C1 segment of cervical spinal cord (tissue), 14 donors: ENCODE results near the gene HSPA1B.
A peak's percentile ranks its signal among the peaks of the same experiment; 100 is the strongest.
"Not testable (repeated sequence)": the region's sequence is repeated elsewhere in the genome, so short reads cannot be mapped to it uniquely, and the experiment has no call there.

ENCODE experiments used
- DNase-seq, 14 donors: peaks; one replicate each; lab custom pipeline; 2025; lab: John Stamatoyannopoulos, UW

Gene HSPA1B

DNA sequence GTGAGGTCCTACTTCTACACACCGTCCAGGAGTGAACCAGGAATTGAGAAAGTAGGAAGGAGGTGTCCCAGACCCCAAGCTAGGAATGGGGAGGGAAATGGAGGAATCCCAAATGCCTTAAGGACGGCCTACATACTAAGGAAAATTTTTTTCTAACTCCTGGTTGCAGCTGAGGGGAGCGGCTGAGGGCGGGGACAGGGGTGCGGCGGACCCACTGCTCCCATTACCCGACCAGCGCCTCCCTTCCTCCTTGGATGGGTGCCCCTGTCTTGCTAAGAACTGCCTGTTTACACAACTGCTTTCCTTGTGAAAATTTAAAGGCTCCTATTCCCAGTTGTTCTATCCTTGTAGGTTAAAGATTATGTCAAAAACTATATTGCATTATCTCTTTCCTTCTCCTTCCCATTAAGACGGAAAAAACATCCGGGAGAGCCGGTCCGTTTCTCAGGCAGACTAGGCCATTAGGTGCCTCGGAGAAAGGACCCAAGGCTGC lies 699 bp upstream of the HSPA1B start:
- peak in 10 of 14 donors; percentile 27 to 83 (median 76) for DNase-seq

DNA sequence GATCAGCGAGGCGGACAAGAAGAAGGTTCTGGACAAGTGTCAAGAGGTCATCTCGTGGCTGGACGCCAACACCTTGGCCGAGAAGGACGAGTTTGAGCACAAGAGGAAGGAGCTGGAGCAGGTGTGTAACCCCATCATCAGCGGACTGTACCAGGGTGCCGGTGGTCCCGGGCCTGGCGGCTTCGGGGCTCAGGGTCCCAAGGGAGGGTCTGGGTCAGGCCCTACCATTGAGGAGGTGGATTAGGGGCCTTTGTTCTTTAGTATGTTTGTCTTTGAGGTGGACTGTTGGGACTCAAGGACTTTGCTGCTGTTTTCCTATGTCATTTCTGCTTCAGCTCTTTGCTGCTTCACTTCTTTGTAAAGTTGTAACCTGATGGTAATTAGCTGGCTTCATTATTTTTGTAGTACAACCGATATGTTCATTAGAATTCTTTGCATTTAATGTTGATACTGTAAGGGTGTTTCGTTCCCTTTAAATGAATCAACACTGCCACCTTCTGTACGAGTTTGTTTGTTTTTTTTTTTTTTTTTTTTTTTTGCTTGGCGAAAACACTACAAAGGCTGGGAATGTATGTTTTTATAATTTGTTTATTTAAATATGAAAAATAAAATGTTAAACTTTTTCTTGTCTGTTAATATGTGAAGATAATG lies 2.2 kb downstream of the HSPA1B start:
- DNase-seq: peak in 9 of 14 donors; percentile 11 to 58 (median 34)

DNA sequence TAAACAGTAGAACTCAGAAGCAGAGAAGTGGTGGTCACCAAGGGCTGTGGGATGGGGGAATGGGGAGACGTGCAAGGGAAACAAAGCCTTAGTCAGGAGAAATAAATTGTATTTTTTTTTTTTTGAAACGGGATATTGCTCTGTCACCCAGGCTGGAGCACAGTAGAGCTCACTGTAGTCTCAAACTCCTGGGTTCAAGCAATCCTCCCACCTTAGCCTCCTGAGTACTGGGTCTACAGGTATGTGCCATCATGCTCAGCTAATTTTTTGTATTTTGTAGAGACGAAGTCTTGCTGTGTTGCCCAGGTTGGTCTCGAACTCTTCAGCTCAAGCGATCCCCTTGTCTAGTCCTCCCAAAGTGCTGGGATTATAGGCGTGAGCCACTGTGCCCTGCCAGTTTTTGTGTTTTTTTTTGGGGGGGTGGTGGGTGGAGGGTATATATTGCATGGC lies 3.4 kb downstream of the HSPA1B start:
- peak in 1 of 14 donors; percentile 65 for DNase-seq

DNA sequence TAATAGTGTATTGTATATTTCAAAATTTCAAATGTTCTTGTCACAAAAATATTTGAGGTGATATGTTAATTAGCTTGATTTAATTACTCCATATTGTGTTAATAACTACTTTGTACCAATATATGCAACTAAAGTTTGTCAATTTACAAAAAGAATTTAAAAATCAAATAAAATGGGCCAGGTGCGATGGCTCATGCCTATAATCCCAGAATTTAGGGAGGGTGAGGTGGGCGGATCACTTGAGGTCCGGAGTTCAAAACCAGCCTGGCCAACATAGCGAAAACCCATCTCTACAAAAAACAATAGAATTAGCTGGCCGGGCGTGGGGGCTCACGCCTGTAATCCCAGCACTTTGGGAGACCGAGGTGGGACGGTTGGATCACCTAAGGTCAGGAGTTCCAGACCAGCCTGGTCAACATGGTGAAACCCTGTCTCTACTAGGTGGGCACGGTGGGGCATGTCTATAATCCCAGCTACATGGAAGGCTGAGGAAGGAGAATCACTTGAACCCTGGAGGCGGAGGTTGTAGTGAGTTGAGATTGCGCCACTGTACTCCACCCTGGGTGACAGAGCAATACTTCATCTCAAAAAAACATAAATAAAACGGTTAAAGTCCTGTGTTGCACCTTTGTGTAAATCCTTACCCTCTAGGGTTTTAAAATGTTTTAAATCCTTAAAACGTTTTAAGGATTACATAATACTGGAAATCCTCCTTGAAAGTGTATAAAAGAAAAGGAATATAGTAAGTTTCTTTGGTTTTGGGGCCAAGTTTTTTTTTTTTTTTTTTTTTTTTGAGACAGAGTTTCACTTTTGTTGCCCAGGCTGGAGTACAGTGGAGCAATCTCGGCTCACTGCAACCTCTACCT lies 4.0 kb downstream of the HSPA1B start:
- no peak for DNase-seq

DNA sequence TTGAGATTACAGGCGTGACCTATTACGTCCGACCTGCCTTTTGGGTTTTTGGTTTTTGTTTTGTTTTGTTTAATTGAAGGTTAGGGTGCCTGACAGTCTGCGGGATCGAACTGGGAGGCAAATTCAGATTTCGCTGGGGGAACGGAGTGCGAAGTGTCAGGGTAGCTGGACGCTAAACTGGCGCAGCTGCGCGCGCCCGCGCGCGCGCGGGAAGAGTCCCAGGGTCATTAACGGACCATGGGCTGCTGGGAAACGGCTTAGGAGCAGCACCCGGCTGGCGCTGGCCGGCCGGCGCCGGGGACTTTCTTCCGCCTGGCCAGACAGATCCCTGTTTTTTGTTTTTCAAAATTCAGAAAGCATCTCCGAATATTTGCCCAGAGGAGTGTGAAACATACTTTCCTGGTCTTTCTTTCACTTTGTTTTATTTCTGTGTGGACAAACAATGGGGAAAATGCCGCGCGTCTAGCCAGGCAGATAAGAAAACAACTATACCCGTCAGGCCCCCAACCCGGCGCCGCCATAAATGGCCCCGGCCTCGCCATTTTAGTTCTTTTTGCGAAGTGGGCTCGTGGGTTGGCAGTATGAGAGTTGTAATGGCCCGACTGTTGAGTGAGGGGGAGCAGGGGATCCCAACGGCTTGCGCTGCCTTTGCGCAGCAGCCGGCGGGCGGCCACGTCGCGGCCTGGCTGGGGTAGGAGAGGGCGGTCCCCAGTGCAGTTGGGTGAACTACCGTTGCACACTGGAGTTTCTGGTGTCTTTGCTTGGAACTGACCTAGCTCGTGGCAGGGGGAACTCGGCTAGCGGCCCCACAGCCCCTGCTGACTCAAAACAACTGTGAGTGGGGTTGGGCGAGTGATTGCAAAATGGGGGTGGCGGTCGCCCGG lies 7.1 kb downstream of the HSPA1B start:
- DNase-seq: peak; percentile 42 to 94 (median 87)

DNA sequence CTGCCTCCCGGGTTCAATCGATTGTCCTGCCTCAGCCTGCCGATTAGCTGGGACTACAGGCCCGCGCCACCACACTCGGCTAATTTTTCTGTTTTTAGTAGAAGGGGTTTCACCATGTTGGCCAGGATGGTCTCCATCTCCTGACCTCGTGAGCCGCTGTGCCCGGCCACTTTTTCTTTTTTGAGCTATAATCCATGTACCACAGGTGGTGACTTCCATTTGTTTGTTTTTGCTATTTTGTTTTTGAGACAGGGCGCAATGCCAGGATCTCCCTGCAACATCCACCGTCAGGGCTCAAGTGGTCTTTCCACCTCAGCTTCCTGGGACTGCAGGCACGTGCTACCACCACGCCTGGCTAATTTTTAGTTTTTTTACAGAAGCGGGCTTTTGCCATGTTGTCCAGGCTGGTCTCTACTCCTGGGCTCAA lies 8.5 kb downstream of the HSPA1B start:
- no peak for DNase-seq

DNA sequence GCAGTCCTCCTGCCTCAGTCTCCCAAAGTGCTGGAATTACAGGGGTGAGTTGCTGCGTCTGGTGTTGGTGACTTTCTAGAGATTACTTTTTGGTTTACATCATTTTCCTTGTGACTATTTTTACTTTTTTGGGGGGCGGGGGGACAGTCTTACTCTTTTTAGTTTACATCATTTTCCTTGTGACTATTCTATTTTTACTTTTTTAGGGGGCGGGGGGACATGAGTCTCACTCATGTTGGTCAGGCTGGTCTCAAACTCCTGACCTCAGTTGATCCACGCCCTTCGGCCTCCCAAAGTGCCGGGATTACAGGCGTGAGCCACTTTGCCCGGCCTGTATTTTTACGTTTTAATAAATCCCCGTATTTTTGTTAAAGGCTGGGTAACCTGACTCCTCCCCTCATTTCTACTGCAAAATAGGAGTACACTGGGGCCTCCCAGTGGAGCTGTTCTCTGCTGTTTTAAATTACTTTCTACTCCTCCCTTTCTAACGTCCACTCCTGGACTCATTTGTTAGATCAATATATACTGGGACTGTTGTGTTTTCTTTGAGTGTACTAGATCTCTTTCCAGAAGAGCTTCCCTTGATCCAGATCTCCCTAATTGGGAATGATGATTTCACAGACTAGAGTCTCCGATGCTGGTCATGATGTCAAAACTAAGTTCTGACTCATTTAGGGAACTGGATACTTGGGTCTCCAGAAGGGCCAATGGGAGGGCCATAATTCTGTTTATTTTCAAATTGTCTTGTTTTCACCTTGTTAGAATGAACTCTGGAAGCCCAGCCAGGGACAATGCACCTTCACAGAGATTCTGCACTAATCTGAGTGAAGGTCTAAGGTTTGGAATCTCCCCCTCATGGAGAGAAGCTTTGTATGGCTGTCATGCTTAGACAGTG lies 9.2 kb downstream of the HSPA1B start:
- no peak for DNase-seq

DNA sequence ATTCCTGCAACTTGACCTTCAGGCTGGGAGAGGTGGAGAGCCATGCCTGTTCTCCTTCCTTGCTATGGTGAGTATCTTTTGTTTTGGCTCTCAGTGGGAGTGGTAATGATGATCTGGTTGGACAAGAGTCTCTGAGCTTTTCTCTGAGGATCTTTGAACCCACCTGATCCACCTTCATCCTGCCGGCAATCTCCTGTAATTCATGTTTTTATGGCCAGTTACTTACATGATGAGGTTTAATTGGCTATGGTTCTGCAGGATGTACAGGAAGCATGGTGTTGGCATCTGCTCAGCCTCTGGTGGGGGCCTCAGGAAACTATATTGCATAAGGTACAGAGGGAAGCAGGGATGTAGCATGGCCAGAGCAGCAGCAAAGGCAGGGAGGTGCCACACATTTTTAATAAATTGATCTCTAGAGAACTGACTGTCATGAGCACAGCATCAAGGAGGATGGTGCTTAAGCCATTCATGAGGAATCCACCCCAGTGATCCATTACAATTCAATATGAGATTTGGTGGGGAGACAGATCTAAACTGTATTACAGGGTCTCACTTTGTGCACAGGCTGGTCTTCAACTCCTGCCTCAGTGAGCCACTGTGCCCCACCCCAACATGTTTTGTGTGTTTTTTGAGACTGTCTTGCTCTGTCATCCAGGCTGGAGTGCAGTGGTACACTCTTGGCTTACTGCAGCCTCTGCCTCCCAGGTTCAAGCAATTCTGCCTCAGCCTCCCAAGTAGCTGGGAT lies 10.0 kb downstream of the HSPA1B start:
- no peak for DNase-seq

DNA sequence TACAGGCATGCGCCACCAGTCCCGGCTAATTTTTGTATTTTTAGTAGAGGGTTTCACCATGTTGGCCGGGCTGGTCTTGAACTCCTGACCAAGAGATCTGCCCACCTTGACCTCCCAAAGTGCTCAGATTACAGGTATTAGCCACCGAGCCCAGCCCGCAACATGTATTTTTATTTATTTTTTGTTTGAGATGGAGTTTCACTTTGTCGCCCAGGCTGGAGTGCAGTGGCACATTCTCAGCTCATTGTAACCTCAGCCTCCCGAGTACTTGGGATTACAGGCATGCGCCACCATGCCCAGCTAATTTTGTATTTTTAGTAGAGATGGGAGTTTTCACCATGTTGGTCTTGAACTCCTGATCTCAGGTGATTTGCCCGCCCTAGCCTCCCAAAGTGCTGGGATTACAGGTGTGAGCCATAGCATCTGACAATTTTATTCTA lies 10.6 kb downstream of the HSPA1B start:
- not testable (repeated sequence) for DNase-seq

DNA sequence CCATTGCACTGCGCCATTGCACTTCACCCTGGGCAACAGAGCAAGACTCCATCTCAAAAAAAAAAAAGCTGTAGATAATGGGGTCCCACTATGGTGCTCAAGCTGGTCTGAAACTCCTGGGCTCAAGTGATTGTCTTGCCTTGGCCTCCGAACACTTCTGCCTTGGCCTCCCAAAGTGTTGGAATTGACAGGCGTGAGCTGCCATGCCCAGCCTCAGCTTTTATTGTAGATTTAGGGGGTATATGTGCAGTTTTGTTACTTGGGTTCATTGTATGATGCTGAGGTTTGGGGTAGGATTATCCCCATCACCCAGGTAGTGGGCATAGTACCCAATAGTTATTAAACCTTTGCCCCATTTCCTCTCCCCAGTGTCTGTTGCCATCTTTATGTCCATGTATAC lies 11.4 kb downstream of the HSPA1B start:
- no peak for DNase-seq

DNA sequence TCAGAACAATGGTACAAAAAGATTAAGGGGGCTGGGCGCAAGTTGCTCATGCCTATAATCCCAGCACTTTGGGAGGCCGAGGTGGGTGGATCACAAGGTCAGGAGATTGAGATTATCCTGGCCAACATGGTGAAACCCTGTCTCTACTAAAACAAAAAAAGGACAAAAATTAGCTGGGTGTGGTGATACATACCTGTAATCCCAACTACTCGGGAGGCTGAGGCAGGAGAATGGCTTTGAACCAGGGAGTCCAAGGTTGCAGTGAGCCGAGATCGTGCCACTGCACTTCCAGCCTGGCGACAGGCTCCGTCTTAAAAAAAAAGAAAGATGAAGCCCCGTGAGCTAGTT lies 12.2 kb downstream of the HSPA1B start:
- DNase-seq: not testable (repeated sequence)

DNA sequence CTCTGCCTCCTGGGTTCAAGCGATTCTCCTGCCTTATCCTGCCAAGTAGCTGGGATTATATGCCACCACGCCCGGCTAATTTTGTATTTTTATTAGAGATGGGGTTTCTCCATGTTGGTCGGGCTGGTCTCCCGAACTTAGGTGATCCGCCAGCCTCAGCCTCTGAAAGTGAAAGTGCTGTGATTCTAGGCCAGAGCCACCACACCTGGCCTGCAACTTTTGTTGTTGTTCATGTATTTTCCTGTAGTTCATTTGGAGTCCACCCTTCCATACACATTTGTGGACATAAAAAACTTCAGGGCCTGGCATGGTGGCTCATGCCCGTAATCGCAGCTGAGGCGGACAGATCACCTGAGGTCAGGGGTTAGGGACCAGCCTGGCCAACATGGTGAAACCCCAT lies 14.5 kb downstream of the HSPA1B start:
- DNase-seq: no peak

DNA sequence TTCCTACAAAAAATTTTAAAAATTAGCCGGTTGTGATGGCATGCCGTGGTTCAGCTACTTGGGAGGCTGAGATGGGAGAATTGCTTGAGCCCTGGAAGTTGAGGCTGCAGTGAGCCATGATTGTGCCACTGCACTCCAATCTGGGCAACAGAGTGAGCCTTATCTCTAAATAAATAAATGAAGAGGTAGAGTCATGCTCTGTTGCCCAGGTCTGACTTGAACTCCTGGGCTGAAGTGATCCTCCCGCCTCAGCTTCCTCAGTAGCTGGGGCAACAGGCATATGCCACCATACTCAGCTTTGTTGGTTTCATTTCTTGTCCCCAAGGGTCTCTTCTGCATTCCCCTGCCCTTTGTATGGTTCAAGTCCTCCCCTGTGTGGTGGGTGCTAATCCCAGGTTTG lies 17.0 kb downstream of the HSPA1B start:
- DNase-seq: no peak

DNA sequence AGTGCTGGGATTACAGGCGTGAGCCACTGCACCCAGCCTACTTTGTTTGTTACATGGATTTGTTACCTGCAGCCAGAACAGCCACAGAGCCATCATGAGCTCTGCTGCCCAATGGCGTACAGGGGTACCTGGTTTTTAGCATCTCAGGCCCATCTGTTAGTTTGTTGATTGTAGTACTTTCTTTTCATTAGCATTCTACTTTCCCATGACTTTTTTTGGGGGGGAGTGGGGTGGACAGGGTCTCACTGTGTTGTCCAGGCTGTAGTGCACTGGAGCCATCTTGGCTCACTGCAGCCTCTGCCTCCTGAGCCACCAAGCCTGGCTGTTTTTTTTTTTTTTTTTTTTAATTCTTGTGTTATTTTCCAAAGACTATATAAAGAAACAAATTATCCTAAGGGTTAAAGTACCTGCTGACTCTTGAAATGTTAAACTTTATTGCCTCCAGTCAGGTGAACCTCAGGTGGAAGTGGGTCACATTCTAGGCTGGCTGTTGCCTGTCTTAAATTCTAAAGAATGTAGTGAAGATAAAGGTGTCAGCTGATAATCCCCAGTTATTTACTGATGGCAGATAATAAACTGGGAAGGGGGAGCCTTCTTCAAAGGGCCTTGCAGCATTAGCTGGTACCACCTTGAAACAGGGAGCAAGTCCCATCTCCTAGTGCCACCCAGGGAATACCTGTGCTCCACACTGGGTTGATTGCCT lies 19.9 kb downstream of the HSPA1B start:
- no peak for DNase-seq

DNA sequence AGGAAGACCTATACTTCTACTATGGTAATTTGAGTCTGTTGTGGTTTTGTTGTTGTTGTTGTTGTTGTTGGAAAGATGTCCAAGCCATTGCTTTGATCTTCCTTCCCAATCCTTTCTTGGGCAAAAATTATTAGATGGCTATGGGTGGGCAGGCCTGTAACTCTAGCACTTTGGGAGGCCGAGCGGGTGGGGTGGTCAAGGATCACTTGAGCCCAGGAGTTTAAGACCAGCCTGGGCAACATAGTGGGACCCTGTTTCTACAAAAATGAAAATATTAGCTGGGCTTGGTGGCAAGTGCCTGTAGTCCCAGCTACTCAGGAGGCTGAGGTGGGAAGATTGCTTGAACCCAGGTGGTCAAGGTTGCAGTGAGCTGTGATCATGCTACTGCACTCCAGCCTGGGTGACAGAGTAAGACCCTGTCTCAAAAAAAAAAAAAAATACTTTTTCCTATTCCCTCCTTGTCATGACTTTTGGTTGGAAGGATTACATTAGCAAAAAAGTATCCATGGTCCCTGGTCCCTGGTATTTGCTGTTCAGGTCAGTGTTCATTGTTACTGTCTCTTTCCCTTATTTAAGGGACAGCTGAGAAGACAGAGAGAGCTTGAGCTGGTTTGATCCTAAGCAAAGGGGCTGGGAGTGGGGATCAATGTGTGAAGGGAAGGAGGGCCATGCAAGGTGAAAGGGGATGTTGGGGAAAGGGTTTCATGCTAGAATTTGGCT lies 23.4 kb downstream of the HSPA1B start:
- DNase-seq: no peak

DNA sequence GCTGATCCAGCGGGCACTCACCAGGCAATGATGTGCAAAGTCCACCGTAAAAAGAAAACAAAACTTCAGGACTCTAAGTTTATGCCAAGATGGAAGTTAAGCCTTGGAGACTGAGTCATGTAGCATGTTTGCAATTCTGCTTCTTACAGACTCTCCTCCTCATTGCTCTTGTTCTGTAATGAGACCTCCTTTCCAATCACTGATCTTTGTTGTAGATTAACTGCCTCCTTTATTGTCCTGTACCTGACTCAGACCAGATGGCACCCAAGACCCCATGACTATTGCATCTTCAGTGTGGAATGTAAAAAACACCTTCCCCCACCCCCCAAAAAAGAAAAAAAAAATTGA lies 23.9 kb downstream of the HSPA1B start:
- no peak for DNase-seq

DNA sequence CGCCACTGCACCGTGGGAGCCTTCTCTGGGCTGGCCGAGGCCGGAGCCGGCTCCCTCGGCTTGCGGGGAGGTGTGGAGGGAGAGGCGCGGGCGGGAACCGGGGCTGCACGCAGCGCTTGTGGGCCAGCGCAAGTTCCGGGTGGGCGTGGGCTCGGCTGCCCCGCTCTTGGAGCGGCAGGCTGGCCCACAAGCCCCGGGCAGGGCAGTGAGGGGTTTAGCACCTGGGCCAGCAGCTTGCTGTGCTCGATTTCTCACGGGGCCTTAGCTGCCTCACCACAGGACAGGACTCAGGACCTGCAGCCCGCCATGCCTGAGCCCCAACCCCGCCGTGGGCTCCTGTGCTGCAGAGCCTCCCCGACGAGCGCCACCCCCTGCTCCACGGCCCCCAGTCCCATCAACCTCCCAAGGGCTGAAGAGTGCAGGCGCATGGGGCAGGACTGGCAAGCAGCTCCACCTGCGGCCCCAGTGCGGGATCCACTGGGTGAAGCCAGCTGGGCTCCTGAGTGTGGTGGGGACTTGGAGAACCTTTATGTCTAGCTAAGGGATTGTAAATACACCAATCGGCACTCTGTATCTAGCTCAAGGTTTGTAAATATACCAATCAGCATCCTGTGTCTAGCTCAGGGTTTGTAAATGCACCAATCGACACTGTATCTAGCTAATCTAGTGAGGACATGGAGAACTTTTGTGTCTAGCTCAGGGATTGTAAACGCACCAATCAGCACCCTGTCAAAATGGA lies 24.6 kb downstream of the HSPA1B start:
- not testable (repeated sequence) for DNase-seq

DNA sequence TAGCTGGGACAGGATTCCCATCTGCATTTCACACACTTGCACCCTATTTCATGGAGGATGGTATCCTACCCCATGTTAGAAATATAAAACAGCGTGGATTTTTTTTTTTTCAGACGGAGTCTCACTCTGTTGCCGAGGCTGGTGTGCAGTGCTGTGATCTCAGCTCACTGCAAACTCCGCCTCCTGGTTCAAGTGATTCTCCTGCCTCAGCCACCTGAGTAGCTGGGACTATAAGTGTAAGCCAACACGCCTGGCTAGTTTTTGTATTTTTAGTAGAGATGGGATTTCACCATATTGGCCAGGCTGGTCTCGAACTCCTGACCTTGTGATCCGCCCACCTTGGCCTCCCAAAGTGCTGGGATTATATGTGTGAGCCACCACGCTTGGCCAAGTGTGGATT lies 30.2 kb downstream of the HSPA1B start:
- not testable (repeated sequence) for DNase-seq
